ENCODE measurements around the gene PYCR2. TPM values are rescaled to one million over a fixed set of nuclear protein-coding genes. Genes with fewer than 3 reads are reported as not detected.
A peak's percentile ranks its signal among the peaks of the same experiment; 100 is the strongest.
"Not testable (repeated sequence)": the region's sequence is repeated elsewhere in the genome, so short reads cannot be mapped to it uniquely, and the experiment has no call there.

The PYCR2 gene
- total and polyA plus RNA-seq, 3 experiments from 2014 or later = 92.5 to 131 (median 130) TPM

DNA sequence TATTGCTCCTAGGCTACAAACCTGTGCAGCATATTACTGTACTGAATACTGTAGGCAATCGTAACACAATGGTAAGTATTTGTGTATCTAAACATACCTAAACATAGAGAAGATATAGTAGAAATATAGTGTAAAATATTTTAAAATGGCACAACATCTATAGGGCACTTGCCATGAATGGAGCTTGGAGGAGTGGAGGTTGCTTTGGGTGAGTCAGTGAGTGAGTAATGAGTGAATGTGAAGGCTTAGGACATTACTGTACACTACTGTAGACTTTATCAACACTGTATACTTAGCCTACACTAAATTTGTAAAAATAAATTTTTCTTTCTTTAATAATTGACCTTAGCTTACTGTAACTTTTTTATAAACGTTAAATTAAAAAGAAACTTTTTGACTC lies 9.0 kb upstream of the PYCR2 start:
- no peaks in the 10 kb centered on the region for H3K9me3 ChIP-seq (ENCODE audit: low read length)
- H3K27me3 Mint-ChIP-seq = no peaks in the 10 kb centered on the region
- no peak for DNase-seq
- no peaks in the 10 kb centered on the region for H3K36me3 ChIP-seq (ENCODE audit: insufficient read depth, low read length)
- POLR2A ChIA-PET = interaction anchor here (0.7 kb wide), 2 partner anchors 99 to 134 kb away, joined by 3 to 5 read pairs; no protein-coding TSS in a partner anchor
- no peaks in the 10 kb centered on the region for H3K27me3 ChIP-seq (ENCODE audit: insufficient read depth, low read length, poor library complexity, severe bottlenecking)
- peaks cover 9% of the 10 kb centered on the region for H3K4me1 ChIP-seq (ENCODE audit: insufficient read depth, low read length)
- H3K4me3 Mint-ChIP-seq = no peak overlapping the region
- H3K36me3 Mint-ChIP-seq = no peaks in the 10 kb centered on the region
- no peak overlapping the region for H3K27ac Mint-ChIP-seq
- no peak overlapping the region for H3K4me3 ChIP-seq (ENCODE audit: low read length)
- peaks cover 9 to 12% (median 9%) of the 10 kb centered on the region in 3 donors for H3K4me1 Mint-ChIP-seq
- no peak overlapping the region for H3K27ac ChIP-seq (ENCODE audit: low read depth, low read length)
- CTCF ChIA-PET = interaction anchor here (1.1 kb wide), 1 partner anchor 10 kb away, joined by 3 read pairs; no protein-coding TSS in a partner anchor
- H3K9me3 Mint-ChIP-seq = no peaks in the 10 kb centered on the region

DNA sequence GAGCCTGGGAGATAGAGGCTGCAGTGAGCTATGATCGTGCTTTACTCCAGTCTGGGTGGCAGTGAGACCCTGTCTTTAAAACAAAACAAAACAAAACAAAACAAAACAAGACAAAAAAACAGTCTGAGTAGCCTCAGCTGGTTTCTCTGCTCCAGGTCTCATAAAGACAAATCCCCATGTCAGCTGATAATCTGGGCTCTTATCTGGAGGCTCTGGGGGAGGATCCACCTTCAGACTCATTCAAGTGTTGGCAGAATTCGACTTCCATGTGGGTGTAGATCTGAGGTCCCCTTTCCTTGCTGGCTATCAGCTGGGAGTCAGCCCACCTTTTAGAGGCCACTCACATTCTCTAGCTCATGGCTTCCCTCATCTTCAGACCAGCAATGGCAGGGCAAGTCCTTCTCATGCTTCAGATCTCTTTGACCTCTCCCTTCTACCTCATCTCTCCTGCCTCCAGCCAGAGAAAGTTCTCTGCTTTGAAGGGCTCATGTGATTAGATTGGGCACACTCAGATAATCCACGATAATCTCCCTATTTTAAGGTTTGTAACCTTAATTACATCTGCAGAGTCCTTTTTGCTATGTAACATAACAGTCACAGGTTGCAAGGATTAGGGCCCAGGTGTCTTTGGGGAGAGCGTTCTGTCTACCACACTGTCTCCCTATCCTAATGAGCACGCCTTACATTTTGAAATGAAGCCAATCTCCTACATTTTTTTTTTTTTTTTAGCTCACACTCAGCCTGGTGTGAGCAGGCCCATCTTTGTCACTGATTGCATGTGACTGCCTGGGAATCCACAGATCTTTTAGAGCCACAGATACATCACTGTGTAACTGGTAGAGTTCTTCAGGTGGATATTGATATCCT lies 7.5 kb upstream of the PYCR2 start:
- Mint-ChIP-seq H3K9me3 (no peaks in the 10 kb centered on the region), H3K27me3 (no peaks in the 10 kb centered on the region), H3K4me1 (peaks cover 9 to 12% (median 11%) of the 10 kb centered on the region in 3 donors), H3K4me3 (peak overlapping the region in 1 of 7 donors; percentile 54), H3K27ac (peak overlapping the region in 1 of 8 donors; percentile 71), H3K36me3 (no peaks in the 10 kb centered on the region)
- Histone ChIP-seq H3K27ac (ENCODE audit: low read depth, low read length) (peak overlapping the region; percentile 70), H3K36me3 (ENCODE audit: insufficient read depth, low read length) (no peaks in the 10 kb centered on the region), H3K9me3 (ENCODE audit: low read length) (no peaks in the 10 kb centered on the region), H3K27me3 (ENCODE audit: insufficient read depth, low read length, poor library complexity, severe bottlenecking) (no peaks in the 10 kb centered on the region), H3K4me1 (ENCODE audit: insufficient read depth, low read length) (peaks cover 18% of the 10 kb centered on the region), H3K4me3 (ENCODE audit: low read length) (no peak overlapping the region)
- POLR2A ChIA-PET = no interaction called here
- CTCF ChIA-PET = interaction anchor here (1.5 kb wide), 1 partner anchor 13 kb away, joined by 4 read pairs; no protein-coding TSS in a partner anchor
- no peak for DNase-seq

DNA sequence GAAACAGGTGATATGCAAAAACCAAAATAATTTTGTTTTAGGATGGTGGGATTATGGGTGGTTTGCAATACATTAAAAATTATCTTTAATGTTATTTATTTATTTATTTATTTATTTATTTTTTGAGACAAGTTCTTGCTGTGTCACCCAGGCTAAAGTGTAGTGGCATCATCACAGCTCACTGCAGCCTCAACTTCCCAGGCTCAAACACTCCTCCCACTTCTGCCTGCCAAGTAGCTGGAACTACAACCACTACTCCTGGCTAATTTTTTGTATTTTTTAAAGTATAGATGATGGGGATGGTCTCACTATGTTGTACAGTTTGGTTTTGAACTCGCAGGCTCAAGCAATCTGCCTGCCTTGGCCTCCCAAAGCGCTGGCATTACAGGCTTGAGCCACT lies 6.5 kb upstream of the PYCR2 start:
- DNase-seq = no peak
- no peaks in the 10 kb centered on the region for H3K27me3 Mint-ChIP-seq
- no peaks in the 10 kb centered on the region for H3K36me3 Mint-ChIP-seq
- Histone ChIP-seq H3K9me3 (ENCODE audit: low read length) (no peaks in the 10 kb centered on the region), H3K27ac (ENCODE audit: low read depth, low read length) (peak overlapping the region; percentile 70), H3K36me3 (ENCODE audit: insufficient read depth, low read length) (no peaks in the 10 kb centered on the region), H3K4me3 (ENCODE audit: low read length) (no peak overlapping the region), H3K27me3 (ENCODE audit: insufficient read depth, low read length, poor library complexity, severe bottlenecking) (no peaks in the 10 kb centered on the region), H3K4me1 (ENCODE audit: insufficient read depth, low read length) (peaks cover 19% of the 10 kb centered on the region)
- H3K27ac Mint-ChIP-seq = peak overlapping the region in 2 of 8 donors; percentile 71 to 79
- no peaks in the 10 kb centered on the region for H3K9me3 Mint-ChIP-seq
- H3K4me1 Mint-ChIP-seq = peaks cover 9 to 12% (median 12%) of the 10 kb centered on the region in 3 donors
- no peak overlapping the region for H3K4me3 Mint-ChIP-seq
- ChIA-PET CTCF (interaction anchor here (1.5 kb wide), 1 partner anchor 14 kb away, joined by 4 read pairs; no protein-coding TSS in a partner anchor), POLR2A (interaction anchor here (0.7 kb wide), 1 partner anchor 33 kb away, joined by 5 read pairs; no protein-coding TSS in a partner anchor)

DNA sequence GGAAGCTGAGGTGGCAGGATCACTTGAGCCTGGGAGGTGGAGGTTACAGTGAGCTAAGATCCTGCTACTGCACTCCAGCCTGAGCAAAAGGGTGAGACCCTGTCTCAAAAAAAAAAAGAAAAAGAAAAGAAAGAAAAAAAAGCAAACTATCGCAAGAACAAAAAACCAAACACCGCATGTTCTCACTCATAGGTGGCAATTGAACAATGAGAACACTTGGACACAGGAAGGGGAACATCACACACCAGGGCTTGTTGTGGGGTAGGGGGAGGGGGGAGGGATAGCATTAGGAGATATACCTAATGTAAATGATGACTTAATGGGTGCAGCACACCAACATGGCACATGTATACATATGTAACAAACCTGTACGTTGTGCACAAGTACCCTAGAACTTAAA lies 5.4 kb upstream of the PYCR2 start:
- peaks cover 13 to 20% (median 15%) of the 10 kb centered on the region in 3 donors for H3K4me1 Mint-ChIP-seq
- peaks cover 24% of the 10 kb centered on the region for H3K4me1 ChIP-seq (ENCODE audit: insufficient read depth, low read length)
- POLR2A ChIA-PET = interaction anchor here (1.2 kb wide), 1 partner anchor 151 kb away, joined by 3 read pairs; the partner anchor contains the start of gene SRP9

DNA sequence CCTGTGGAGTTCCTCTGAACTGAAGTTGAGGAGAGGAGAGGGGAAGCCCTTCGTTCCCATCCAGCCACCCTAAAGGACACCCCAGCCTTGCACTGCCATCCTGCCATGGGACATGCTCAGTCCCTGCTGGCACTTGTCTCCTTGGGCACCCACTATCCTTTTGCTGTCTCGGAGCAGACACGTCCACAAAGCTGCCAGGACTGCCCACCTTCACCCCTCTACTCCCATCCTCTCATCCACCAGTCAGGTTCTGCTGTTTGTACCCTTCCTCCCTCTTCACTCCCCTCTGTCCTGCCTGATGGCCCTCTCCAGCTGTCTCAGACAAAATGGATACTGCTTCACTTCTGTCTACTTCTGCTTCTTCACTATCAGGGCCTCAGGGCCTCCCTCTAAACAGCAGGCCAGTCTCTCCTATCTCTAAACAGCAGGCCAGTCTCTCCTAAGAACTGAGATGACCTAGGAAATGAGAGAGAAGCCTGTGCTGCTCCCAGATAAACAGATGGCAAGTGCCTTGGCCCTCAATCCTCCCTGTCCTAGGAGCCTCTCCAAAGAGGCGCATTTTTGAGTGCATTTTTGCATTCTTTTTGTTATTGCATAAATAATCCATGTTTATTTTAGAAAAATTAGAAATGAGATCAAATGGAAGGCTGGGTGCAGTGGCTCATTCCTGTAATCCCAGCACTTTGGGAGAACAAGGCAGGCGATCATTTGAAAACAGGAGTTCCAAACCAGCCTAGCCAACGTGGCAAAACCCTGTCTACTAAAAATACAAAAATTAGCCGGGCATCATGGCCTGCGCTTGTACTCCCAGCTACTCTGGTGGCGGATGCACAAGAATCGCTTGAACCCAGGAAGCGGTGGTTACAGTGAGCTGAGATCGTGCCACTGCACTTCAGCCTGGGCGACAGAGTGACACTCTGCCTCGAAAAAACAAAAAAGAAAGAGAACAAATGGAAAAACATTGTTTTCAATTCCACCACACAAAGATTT lies 4.4 kb upstream of the PYCR2 start:
- Histone ChIP-seq H3K9me3 (ENCODE audit: low read length) (no peaks in the 10 kb centered on the region), H3K27me3 (ENCODE audit: insufficient read depth, low read length, poor library complexity, severe bottlenecking) (no peaks in the 10 kb centered on the region), H3K36me3 (ENCODE audit: insufficient read depth, low read length) (no peaks in the 10 kb centered on the region), H3K27ac (ENCODE audit: low read depth, low read length) (peak overlapping the region; percentile 82), H3K4me1 (ENCODE audit: insufficient read depth, low read length) (peaks cover 26% of the 10 kb centered on the region), H3K4me3 (ENCODE audit: low read length) (no peak overlapping the region)
- Mint-ChIP-seq H3K27me3 (no peaks in the 10 kb centered on the region), H3K4me3 (peak overlapping the region in 3 of 7 donors; percentile 17 to 44 (median 33)), H3K27ac (peak overlapping the region; percentile 56 to 89 (median 78)), H3K9me3 (no peaks in the 10 kb centered on the region), H3K36me3 (peaks cover 0 to 6% (median 0%) of the 10 kb centered on the region in 3 donors), H3K4me1 (peaks cover 18 to 25% (median 20%) of the 10 kb centered on the region in 3 donors)
- ChIA-PET CTCF (interaction anchor here (0.7 to 1.0 kb wide), 4 partner anchors 12 to 454 kb away, joined by 3 read pairs; partner anchors contain the start of gene TMEM63A), POLR2A (interaction anchor here (1.2 kb wide), 1 partner anchor 150 kb away, joined by 3 read pairs; the partner anchor contains the start of gene SRP9)
- DNase-seq = peak in 1 of 5 donors; percentile 54

More for the DNA sequence above, 5.4 kb upstream of the PYCR2 start:
- not testable (repeated sequence) for H3K27me3 ChIP-seq (ENCODE audit: insufficient read depth, low read length, poor library complexity, severe bottlenecking); H3K36me3 ChIP-seq (ENCODE audit: insufficient read depth, low read length); H3K9me3 ChIP-seq (ENCODE audit: low read length); H3K27me3 Mint-ChIP-seq; H3K9me3 Mint-ChIP-seq; H3K4me3 ChIP-seq (ENCODE audit: low read length); H3K36me3 Mint-ChIP-seq
- Mint-ChIP-seq H3K4me3 (peak overlapping the region in 1 of 7 donors; percentile 10), H3K27ac (peak overlapping the region in 3 of 8 donors; percentile 26 to 66 (median 57))
- peak overlapping the region; percentile 82 for H3K27ac ChIP-seq (ENCODE audit: low read depth, low read length)
- CTCF ChIA-PET = interaction anchor here (0.7 to 1.5 kb wide), 5 partner anchors 13 to 455 kb away, joined by 3 to 4 read pairs (median 3); partner anchors contain the start of gene TMEM63A
- peak in 1 of 5 donors; percentile 20 for DNase-seq

DNA sequence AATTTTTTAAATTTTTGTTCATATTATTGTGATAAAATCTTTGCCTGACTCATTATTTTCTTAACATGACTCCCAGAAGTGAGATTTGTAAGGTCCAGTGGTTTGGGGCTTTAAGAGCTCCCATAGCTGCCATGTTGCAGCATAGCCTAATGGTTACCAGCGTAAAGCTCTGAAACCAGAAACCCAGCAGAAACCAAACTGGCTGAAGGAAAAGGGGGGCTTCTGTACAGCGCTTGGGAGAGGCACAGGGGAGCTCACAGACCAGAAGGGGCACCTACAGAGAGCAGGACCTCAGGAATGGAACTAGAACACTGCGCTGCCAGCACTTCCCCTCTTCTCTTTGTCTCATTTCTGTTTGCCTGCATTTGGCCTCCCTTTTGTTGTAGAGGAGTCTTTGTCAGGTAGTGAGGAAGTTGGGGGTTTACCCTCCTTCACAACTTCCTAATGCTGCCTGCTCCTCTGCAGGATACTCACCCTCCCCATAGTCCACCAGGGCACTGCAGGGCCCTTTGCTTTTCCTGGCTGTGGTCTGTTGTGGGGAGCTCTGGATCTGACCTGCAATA lies 2.6 kb upstream of the PYCR2 start:
- H3K4me1 ChIP-seq (ENCODE audit: insufficient read depth, low read length) = peaks cover 42% of the 10 kb centered on the region
- POLR2A ChIA-PET = no interaction called here

DNA sequence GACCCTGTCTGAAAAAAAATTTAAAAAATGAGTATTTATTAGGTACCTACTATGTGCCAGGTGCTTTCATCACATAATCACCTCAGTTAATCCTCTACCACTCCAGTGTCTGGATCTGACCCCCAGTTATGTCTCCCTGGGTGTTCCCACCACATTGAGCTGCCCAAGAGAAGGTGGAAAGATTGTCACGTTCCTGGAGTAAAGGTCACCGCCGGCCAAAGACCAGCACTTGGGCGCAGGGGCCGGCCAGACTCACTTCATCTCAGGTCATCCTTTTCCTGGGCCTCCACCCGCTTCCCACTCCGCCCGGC lies 714 bp downstream of the PYCR2 start:
- H3K9me3 ChIP-seq (ENCODE audit: low read length) = no peaks in the 10 kb centered on the region
- H3K4me1 ChIP-seq (ENCODE audit: insufficient read depth, low read length) = peaks cover 55% of the 10 kb centered on the region
- Mint-ChIP-seq H3K4me1 (peaks cover 25 to 49% (median 34%) of the 10 kb centered on the region in 3 donors), H3K4me3 (peak overlapping the region; percentile 92 to 99 (median 95)), H3K27me3 (no peaks in the 10 kb centered on the region), H3K27ac (peak overlapping the region; percentile 76 to 98 (median 94)), H3K9me3 (no peaks in the 10 kb centered on the region), H3K36me3 (peaks cover 0 to 48% (median 0%) of the 10 kb centered on the region in 3 donors)
- H3K27me3 ChIP-seq (ENCODE audit: insufficient read depth, low read length, poor library complexity, severe bottlenecking) = no peaks in the 10 kb centered on the region
- H3K36me3 ChIP-seq (ENCODE audit: insufficient read depth, low read length) = peaks cover 20% of the 10 kb centered on the region
- peak overlapping the region; percentile 99 for H3K4me3 ChIP-seq (ENCODE audit: low read length)
- DNase-seq = no peak
- H3K27ac ChIP-seq (ENCODE audit: low read depth, low read length) = peak overlapping the region; percentile 96
- CTCF ChIA-PET = interaction anchor here (1.0 to 3.7 kb wide), 9 partner anchors 9 to 462 kb away, joined by 3 to 18 read pairs (median 3); partner anchors contain the start of genes SRP9 and TMEM63A
- POLR2A ChIA-PET = interaction anchor here (0.5 to 2.6 kb wide), 9 partner anchors 26 to 265 kb away, joined by 3 to 27 read pairs (median 7); partner anchors contain the start of genes H3-3A, SDE2, SRP9 and TMEM63A

More for the DNA sequence above, 2.6 kb upstream of the PYCR2 start:
- CTCF ChIA-PET = interaction anchor here (1.1 kb wide), 1 partner anchor 10 kb away, joined by 3 read pairs; no protein-coding TSS in a partner anchor
- H3K9me3 Mint-ChIP-seq = no peaks in the 10 kb centered on the region
- no peaks in the 10 kb centered on the region for H3K9me3 ChIP-seq (ENCODE audit: low read length)
- peaks cover 0 to 20% (median 0%) of the 10 kb centered on the region in 3 donors for H3K36me3 Mint-ChIP-seq
- no peak for DNase-seq
- no peak overlapping the region for H3K4me3 ChIP-seq (ENCODE audit: low read length)
- H3K4me3 Mint-ChIP-seq = peak overlapping the region in 2 of 7 donors; percentile 36 to 71
- peak overlapping the region; percentile 58 for H3K27ac ChIP-seq (ENCODE audit: low read depth, low read length)
- H3K4me1 Mint-ChIP-seq = peaks cover 27 to 39% (median 31%) of the 10 kb centered on the region in 3 donors
- peaks cover 7% of the 10 kb centered on the region for H3K36me3 ChIP-seq (ENCODE audit: insufficient read depth, low read length)
- H3K27me3 Mint-ChIP-seq = no peaks in the 10 kb centered on the region
- peak overlapping the region in 3 of 8 donors; percentile 15 to 69 (median 36) for H3K27ac Mint-ChIP-seq
- H3K27me3 ChIP-seq (ENCODE audit: insufficient read depth, low read length, poor library complexity, severe bottlenecking) = no peaks in the 10 kb centered on the region

Measured in CD8-positive, alpha-beta memory T cell (primary cell).